KOPT-K1 (cell line): Measurements from ENCODE around the gene OGA.

Experiments
- H3K27ac ChIP-seq: fragments of 200-600 bp; sonication (generic); 2 replicates; pipeline ENCODE4 v1.5.1; 2016; ENCODE audit warnings: antibody characterized with exemption, mild to moderate bottlenecking, low read depth, low read length; ENCODE audit not compliant: poor library complexity, severe bottlenecking
- H3K36me3 ChIP-seq: fragments of 200-600 bp; sonication (generic); 2 replicates; pipeline ENCODE4 v1.5.1; 2017; ENCODE audit warnings: antibody characterized with exemption, mild to moderate bottlenecking, low read length, moderate library complexity; ENCODE audit not compliant: insufficient read depth
- H3K9me3 ChIP-seq: fragments of 200-600 bp; sonication (generic); 2 replicates; pipeline ENCODE4 v1.5.1; 2017; ENCODE audit warnings: antibody characterized with exemption, low read length, mild to moderate bottlenecking; ENCODE audit not compliant: insufficient read depth, poor library complexity, severe bottlenecking

Gene OGA

GRCh38 chr10:101840741-101841453, 22.7 kb upstream of the OGA start:
- Histone ChIP-seq H3K27ac (no peak overlapping the region), H3K9me3 (no peaks in the 10 kb centered on the region), H3K36me3 (no peaks in the 10 kb centered on the region)

GRCh38 chr10:101840102-101840684, 21.9 kb upstream of the OGA start:
- Histone ChIP-seq H3K9me3 (no peaks in the 10 kb centered on the region), H3K27ac (no peak overlapping the region), H3K36me3 (no peaks in the 10 kb centered on the region)

DNA sequence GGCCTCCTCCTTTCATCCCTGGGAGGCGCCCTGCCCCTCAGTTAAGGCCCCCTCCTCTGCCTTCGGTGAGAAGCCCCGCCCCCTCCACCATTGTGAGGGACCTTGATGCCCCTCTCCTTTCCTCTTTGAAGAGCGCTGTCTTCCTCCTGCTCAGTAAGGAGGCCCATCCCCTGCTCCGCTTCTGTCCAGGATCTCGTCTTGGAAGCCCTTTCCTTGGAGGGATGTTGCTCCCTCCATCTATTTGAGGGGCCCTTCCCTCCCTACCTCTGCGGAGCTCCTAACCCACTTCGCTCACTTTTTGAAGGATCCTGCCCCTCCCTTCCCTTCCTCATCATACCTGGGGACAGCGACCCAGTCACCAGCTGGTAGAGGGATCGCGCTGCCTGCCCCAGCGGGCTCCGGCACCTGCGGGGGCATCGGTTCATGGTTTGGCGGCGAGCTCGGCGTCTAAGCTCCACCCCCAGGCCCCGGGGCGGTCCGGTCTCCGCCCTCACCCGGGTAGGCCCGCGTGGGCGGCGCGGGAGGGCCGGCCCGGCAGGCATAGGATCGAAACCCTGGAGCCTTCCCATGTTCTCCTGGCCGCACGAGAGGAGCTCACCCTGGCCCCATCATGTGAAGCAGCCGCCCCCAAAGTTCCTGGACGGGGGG, 21.3 kb upstream of the OGA start:
- Histone ChIP-seq H3K9me3 (no peaks in the 10 kb centered on the region), H3K27ac (no peak overlapping the region), H3K36me3 (no peaks in the 10 kb centered on the region)

DNA sequence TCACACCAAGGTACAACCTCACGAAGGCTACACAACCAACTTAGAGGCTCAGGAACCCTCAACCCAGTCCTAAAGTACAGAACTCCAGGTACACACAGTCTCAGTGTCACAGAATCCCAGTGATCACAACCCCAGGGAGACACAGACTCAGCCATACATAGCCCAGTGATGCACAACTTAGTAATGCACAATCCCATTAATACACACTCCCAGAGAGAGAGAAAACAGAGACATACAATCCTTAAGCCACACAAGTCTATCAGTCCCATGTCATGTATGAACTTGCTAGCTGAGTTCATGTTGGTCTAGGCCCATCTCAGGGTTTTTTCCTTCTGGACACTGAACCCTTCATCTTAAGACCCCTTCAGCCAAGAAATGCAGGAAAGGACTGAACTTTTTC, 20.8 kb upstream of the OGA start:
- H3K9me3 ChIP-seq, result no peaks in the 10 kb centered on the region
- H3K27ac ChIP-seq, result no peak overlapping the region
- H3K36me3 ChIP-seq, result no peaks in the 10 kb centered on the region

DNA sequence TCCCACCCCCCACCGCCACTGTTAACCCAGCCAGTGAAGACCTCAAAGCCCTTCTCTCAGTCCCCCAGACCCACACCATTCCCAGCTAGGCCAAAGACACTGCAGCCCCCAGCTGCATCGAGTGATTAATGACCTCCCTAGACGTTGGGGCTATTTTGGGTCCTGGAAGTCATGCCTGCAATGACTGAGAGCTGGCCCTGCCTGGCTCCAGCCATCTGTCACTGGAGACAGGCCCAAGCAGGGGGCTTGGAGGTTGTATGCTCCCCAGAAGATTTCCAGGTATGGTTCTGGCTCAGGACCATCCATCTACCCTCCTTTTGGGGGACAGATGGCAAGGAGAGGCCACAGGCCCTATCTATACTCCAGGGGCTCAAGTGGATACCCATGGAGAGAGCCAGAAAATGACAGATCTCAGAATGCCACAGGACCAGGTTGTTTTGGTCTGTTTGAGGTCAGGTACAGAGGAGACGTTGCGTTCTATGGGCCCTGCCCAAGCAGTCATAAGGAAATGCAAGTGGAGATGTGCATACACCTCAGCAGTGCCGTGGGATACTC, 20.2 kb upstream of the OGA start:
- Histone ChIP-seq H3K36me3 (no peaks in the 10 kb centered on the region), H3K9me3 (no peaks in the 10 kb centered on the region), H3K27ac (no peak overlapping the region)

GRCh38 chr10:101837748-101838147, 19.5 kb upstream of the OGA start:
- Histone ChIP-seq H3K27ac (no peak overlapping the region), H3K9me3 (no peaks in the 10 kb centered on the region), H3K36me3 (no peaks in the 10 kb centered on the region)

DNA sequence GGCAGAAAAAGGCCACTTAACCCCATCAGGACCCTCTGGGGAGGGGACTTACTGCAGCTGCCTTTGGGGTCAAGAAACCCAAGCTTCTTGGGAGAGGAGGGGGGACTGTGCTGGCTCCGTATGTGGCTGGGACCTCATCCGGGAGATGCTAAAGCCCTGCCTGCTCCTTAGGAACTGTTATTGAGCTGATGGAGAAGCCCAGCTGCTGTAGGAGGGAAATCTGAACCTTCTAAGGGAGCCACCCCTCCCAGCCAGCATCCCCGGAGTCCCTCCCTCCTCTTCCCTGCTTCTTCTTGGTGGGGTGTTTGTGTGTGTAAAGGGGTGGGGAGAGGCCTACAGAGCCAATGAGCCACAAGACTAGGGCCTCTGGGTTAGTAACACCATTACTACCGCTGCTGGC, 17.1 kb upstream of the OGA start:
- Histone ChIP-seq H3K36me3 (no peaks in the 10 kb centered on the region), H3K27ac (no peak overlapping the region), H3K9me3 (no peaks in the 10 kb centered on the region)

GRCh38 chr10:101834341-101834740, 16.1 kb upstream of the OGA start:
- peak overlapping the region; percentile 52 for H3K27ac ChIP-seq
- no peaks in the 10 kb centered on the region for H3K36me3 ChIP-seq
- no peaks in the 10 kb centered on the region for H3K9me3 ChIP-seq

DNA sequence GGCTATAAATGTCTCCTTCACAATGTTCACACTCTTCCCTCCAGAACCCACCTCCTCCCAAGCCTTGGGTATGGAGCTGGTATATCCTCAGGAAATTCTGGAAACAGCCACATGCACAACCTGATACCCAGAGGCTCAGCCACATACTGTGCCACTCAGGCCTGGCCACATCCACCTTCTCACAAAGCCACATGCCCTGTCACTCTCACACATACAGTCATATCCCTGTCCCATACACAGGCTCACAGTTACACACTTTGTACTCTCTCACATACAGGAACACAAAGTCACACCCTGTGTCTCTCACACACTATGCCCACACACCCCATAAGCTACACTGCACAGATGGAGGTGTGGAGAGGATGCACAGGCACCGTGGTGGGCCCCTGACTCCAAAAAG, 15.2 kb upstream of the OGA start:
- Histone ChIP-seq H3K27ac (peak overlapping the region; percentile 52), H3K36me3 (no peaks in the 10 kb centered on the region), H3K9me3 (no peaks in the 10 kb centered on the region)

- H3K36me3 ChIP-seq, result no peaks in the 10 kb centered on the region
- H3K27ac ChIP-seq, result no peak overlapping the region
- H3K9me3 ChIP-seq, result no peaks in the 10 kb centered on the region
Measured at GRCh38 chr10:101832325-101832771, 14.1 kb upstream of the OGA start.

DNA sequence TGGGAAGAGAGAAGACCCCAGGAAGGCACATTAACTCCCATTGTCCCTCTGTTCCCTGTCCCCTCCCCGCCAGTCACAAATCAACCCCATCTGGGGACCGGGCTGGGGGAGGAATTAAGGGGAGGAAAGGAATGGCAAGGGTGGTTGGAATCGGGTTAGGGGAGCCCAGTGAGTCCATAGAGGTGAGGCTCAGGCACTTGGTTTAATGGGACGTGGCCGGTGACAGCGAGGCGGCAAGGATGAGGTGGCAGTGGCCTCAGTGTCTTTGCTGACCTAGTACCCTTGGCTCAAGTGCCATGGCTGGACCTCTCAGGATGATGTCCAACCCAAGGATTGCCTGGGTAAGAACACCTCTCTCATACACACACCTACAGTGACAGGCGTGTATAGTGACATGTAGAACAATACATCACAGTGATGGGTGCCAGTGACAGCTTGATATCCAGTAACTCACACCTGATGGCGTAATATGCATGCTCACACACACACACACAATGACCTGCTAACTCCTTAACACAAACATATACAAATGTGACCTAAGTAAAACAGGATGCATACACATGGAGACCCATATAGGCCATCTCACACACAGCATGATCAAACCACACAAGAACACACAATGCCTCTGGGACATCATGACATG, 13.0 kb upstream of the OGA start:
- Histone ChIP-seq H3K9me3 (no peaks in the 10 kb centered on the region), H3K36me3 (no peaks in the 10 kb centered on the region), H3K27ac (peak overlapping the region; percentile 67)

DNA sequence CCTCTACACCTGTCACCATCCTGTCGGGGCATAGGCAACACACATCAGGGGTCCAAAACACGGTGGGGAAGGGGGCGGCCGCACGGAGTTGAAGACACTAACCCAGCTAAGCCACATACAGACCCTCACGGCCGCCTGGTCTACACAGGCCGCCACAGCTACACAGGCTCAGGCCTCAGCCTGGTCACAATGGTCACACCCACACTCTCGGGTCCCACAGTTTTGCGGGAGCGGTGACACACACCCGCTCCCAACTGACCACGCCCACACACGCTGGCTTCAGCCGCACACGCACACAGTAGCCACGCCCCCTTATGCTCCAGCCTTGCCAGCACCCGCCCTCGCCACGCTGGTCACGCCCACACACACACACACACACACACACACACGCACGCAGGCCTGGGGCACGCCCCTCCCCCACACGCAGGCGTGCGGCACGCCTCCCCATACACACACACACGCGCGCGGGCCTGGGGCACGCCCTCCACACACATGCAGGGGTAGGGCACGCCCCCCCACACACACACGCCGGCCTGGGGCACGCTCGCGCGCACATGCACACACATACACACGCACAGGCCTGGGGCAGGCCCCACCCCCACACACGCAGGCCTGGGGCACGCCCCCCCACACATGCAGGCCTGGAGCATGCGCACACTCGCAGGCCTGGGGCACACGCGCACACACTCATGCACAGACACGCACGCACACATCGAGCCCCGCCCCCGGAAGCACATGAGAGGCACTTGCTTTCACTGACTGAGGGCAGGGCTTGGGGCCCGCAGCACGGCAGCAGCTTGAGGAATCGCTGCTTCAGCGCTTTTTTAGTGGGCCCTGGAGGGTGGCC, 12.3 kb upstream of the OGA start:
- Histone ChIP-seq H3K27ac (peak overlapping the region; percentile 67), H3K9me3 (no peaks in the 10 kb centered on the region), H3K36me3 (no peaks in the 10 kb centered on the region)

DNA sequence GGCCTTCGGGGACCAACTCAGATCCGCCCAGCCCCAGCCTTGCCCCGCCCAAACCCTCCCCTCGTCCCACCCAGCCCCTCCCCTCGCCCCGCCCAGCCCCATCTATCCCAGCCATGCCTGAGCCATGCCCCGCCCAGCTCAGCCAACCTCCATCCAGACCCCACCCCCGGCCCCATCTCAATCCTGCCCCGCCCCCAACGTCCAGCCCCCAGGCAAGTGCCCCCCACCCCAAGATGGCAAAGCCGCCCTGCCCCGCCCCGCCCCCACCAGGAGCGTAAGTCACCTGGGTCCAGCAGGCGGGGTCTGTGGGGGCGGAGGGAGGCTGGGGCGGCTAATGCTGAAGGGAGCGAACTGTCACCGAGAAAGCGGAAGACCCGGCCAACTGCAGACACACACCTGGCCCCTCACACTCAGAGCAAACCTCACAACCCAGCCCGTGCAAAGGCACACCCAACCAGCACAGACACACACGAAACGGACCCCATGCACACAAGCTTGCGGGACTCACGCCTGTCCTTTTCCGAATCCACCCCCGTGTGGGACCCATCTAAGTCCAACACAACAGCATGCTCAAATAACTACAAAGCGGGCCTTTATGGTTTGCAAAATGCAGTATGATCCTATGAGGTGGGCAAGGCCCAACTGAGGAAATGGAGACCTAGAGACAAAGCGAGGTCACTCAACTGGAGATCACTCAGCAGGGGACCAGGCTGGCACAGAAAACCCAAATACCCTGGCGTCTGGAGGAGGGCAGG, 11.5 kb upstream of the OGA start:
- H3K9me3 ChIP-seq, result no peaks in the 10 kb centered on the region

More for the DNA sequence above, 11.5 kb upstream of the OGA start:
- H3K27ac ChIP-seq, result peak overlapping the region; percentile 67
- no peaks in the 10 kb centered on the region for H3K36me3 ChIP-seq
